ENCODE data around the gene PTTG1.

The PTTG1 gene

DNA sequence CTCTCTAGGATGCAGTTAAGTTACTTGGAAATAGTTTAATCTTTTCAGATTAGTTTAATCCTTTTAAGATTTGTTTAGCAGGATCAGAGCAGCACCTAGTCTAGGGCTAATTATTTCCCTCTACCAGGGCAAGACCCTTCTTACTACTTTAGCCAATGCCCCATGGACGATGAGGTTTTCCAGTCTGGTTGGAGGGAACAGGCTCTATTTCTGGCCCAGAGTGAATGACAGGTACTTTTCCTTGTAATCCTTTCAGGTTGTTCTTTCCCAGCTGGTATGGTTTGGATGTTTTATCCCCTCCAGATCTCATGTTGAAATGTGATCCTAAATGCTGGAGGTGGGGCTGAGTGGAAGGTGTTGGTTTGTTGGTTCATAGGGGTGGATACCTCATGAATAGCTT is 27.2 kb downstream of the PTTG1 start:
- no peak for DNase-seq (ENCODE audit: low read depth)
- no peak overlapping the region for H3K4me3 ChIP-seq (ENCODE audit: control insufficient read depth, low read depth, low read length)
- TF ChIP-seq, protein P1, sequence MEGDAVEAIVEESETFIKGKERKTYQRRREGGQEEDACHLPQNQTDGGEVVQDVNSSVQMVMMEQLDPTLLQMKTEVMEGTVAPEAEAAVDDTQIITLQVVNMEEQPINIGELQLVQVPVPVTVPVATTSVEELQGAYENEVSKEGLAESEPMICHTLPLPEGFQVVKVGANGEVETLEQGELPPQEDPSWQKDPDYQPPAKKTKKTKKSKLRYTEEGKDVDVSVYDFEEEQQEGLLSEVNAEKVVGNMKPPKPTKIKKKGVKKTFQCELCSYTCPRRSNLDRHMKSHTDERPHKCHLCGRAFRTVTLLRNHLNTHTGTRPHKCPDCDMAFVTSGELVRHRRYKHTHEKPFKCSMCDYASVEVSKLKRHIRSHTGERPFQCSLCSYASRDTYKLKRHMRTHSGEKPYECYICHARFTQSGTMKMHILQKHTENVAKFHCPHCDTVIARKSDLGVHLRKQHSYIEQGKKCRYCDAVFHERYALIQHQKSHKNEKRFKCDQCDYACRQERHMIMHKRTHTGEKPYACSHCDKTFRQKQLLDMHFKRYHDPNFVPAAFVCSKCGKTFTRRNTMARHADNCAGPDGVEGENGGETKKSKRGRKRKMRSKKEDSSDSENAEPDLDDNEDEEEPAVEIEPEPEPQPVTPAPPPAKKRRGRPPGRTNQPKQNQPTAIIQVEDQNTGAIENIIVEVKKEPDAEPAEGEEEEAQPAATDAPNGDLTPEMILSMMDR (IDR thresholded peaks at IDR 0.05; ENCODE audit: control insufficient read depth, insufficient read depth, low read depth, low read length, missing control alignments), result no peak

DNA sequence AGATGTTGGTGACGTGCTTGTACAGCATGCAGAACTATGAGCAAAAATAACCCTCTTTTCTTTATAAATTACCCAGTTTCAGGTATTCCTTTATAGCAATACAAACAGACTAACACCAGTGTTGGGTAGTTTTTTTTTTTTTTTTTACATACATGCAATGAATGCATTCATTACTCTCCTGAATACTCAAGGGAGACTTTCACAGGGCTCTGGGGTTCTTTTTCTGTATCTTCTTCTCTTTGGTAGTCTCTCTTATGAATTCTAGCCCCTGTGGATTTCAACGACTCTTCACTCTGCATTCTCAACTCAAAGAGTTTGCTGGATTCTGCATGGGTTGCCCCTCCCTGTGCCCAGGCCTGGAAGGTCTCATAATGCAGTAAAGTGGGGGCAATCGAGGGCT is 27.8 kb downstream of the PTTG1 start:
- no peak overlapping the region for H3K4me3 ChIP-seq (ENCODE audit: control insufficient read depth, low read depth, low read length)
- DNase-seq (ENCODE audit: low read depth), result no peak
- TF ChIP-seq, protein P1 (IDR thresholded peaks at IDR 0.05; ENCODE audit: control insufficient read depth, insufficient read depth, low read depth, low read length, missing control alignments), result no peak

DNA sequence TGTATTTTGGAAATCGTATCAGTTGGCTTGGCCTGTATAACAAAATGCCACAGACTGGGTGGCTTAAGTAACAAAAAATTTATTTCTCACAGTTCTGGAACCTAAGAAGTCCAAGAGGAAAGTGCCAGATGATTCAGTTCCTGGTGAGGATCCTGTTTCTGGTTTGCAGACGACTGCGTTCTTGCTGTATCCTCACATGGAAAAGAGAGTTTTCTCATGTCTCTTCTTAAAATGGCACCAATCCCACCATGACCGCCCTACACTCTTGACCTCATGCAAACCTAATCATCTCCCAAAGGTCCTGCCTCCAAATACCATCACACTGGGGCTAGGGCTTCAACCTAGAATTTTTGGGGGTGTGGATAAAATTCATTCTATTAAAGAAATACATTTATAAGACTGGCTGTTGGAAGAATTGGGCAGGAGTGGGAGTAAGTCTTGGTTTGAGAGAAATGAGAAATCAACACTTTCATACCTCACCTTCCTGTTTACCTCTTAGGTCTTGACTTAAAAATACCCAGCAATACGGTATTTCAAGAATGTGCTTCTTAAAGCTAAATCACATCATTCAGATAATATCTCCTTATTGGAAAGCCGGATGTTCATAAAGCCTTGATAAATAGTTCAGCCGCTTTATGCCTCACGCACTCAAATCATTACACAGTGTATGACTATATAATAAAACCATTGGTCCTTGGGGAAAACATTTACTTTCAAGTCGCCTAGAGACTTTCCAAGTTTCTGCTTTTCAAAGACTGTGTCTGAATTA is 28.7 kb downstream of the PTTG1 start:
- no peak for DNase-seq (ENCODE audit: low read depth)
- H3K4me3 ChIP-seq (ENCODE audit: control insufficient read depth, low read depth, low read length), result no peak overlapping the region
- TF ChIP-seq, protein P1 (IDR thresholded peaks at IDR 0.05; ENCODE audit: control insufficient read depth, insufficient read depth, low read depth, low read length, missing control alignments), result no peak

DNA sequence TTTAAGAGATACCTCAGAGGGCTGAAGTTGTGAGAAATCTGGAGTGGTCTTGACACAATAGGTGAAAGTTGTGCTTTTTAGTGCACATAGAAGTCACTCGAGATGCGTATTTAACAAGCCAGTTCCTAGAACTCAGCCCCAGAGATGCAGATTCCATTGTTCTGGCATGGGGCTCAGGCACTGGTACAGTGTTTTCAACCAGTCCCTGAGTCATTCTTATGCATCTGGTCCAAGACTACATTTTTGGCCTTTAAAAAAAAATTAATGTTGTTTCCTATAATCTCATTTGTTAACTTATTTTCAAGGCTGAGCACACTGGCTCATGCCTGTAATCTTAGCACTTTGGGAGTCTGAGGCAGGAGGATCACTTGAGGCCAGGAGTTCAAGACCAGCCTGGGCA is 29.6 kb downstream of the PTTG1 start:
- TF ChIP-seq, protein P1 (IDR thresholded peaks at IDR 0.05; ENCODE audit: control insufficient read depth, insufficient read depth, low read depth, low read length, missing control alignments), result no peak
- no peak for DNase-seq (ENCODE audit: low read depth)
- no peak overlapping the region for H3K4me3 ChIP-seq (ENCODE audit: control insufficient read depth, low read depth, low read length)

DNA sequence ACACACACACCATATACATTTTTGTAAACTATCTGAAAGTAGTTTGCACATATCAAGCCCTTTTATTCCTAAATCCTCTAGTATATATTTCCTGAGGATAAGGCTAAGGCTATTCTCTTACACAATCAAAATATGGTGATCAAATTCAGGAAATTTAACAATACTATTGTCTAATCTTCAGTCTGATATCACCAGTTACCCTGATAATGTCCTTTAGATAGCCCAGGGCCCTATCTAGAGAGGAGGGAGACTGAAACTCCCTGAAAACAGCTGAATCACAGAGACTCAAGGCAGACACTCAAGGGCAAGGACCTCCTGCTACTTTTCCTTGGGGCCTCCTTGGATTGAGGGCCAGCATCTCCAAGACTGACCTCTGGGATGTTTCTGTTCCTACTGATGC is 30.4 kb downstream of the PTTG1 start:
- TF ChIP-seq, protein P1 (IDR thresholded peaks at IDR 0.05; ENCODE audit: control insufficient read depth, insufficient read depth, low read depth, low read length, missing control alignments), result no peak
- no peak for DNase-seq (ENCODE audit: low read depth)
- H3K4me3 ChIP-seq (ENCODE audit: control insufficient read depth, low read depth, low read length), result no peak overlapping the region

GRCh38 chr5:160452795-160453194 is 31.1 kb downstream of the PTTG1 start:
- TF ChIP-seq, protein P1 (IDR thresholded peaks at IDR 0.05; ENCODE audit: control insufficient read depth, insufficient read depth, low read depth, low read length, missing control alignments), result no peak
- DNase-seq (ENCODE audit: low read depth), result no peak
- H3K4me3 ChIP-seq (ENCODE audit: control insufficient read depth, low read depth, low read length), result no peak overlapping the region

Data from AG09309 (cell line).